Ovary (tissue), 3 donors: Measurements from ENCODE around the gene WASF2.
"Not testable (repeated sequence)": the region's sequence is repeated elsewhere in the genome, so short reads cannot be mapped to it uniquely, and the experiment has no call there.

Experiments used
- CTCF ChIP-seq, 3 donors: fragments of 450-650 bp in 2 of 3; fragments of 200-600 bp in 1 of 3; IDR thresholded peaks; one replicate each; pipeline versions ENCODE4 v1.5.1 to v1.8.0; 2016 to 2022; ENCODE audit warnings: antibody characterized with exemption in 3 of 3, mild to moderate bottlenecking in 1 of 3
- EP300 ChIP-seq: sonication (generic); formaldehyde crosslinking; IDR thresholded peaks from one replicate; pipeline ENCODE4 v1.6.1; 2017; ENCODE audit warnings: antibody characterized with exemption
- POLR2A ChIP-seq: fragments of 450-650 bp; IDR thresholded peaks from one replicate; pipeline ENCODE4 v1.6.1; 2017; ENCODE audit warnings: antibody characterized with exemption, mild to moderate bottlenecking, moderate library complexity
- donor health status: DM: no; HTN: no; CAD: no.

- not testable (repeated sequence) for TF ChIP-seq CTCF (IDR thresholded peaks at IDR 0.05); POLR2A; EP300
These were observed 57.2 kb downstream of the WASF2 start for GRCh38 chr1:27432725-27433124.
